ENCODE results near the gene MICALL2.

The MICALL2 gene

DNA sequence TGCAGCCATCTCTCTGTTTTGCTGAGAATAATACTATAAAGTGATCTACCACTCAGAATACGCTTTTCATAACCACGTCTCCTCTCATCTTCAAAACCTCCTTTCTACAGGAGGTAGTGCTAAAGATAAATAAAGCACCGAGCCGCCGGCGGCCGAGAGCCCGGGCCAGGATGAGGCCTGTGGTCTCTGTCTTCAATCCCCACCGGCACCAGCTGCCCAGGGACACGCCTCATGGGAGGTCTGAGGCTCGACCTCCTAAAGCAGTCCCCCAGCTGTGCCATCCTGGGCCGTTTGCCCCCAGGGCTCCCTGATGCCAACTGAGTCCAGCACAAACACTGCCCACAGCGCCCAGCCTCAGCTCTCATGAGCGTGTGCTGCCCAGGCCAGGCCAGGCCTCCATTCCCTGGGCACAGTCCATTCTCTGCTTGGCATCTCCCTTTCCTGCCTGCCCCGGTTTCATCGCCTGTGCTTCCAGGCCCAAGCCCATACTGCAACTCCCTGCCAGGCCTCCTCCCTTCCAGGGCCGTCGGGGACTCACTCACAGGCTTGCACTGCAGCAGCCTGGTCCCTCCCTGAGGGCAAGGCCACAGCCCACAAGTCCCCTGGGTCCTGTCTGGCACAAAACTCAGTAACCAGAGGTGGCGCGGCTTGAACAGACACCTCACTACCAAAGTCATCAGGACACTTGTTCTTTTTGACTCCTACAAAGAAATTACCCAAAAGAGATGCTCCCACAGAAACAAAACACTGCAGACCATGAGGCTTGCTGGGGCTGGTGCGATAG lies 42.4 kb upstream of the MICALL2 start:
- no peak for DNase-seq (ENCODE audit: extremely low read depth, low read depth)
- no peak overlapping the region for H3K4me3 ChIP-seq (replicated peaks; ENCODE audit: low read depth, low read length)
- TF ChIP-seq, protein P1, sequence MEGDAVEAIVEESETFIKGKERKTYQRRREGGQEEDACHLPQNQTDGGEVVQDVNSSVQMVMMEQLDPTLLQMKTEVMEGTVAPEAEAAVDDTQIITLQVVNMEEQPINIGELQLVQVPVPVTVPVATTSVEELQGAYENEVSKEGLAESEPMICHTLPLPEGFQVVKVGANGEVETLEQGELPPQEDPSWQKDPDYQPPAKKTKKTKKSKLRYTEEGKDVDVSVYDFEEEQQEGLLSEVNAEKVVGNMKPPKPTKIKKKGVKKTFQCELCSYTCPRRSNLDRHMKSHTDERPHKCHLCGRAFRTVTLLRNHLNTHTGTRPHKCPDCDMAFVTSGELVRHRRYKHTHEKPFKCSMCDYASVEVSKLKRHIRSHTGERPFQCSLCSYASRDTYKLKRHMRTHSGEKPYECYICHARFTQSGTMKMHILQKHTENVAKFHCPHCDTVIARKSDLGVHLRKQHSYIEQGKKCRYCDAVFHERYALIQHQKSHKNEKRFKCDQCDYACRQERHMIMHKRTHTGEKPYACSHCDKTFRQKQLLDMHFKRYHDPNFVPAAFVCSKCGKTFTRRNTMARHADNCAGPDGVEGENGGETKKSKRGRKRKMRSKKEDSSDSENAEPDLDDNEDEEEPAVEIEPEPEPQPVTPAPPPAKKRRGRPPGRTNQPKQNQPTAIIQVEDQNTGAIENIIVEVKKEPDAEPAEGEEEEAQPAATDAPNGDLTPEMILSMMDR (IDR thresholded peaks at IDR 0.05; ENCODE audit: low read depth, low read length, missing control alignments) = no peak

DNA sequence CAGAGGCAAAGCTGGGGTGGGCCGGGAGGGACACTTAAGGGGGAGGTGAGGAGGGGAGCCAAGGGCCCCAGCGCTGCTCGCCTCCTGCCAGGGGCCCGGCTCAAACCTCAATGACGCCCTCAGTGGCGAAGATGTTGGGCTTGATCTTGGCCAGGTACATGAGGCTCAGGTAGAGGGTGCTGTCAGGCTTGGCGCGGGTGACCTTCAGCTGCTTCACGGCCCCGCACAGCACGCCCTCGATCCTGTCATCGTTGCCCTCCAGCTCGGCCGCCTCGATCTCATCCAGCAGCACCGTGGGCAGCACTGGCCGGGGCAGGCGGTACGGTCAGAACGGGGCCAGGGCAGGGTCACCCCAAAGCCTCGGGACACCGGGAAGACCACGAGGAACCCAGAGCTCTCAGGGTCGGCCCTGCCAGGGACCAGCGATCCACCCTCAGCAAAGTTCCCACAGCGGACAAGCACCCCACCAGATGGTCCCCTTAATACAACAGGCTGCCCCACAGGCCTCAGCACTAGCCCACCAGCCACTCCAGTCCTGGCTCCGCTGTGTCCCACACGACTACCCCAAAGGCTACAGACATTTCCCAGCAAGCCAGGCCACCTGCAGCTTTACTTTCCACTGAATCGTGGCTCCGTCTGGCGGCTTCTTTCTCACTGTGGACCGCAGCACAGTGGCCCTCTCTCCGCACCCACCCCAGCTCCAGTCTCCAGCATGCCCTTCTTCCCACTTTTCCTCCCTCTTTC lies 41.0 kb upstream of the MICALL2 start:
- no peak for DNase-seq (ENCODE audit: extremely low read depth, low read depth)
- no peak overlapping the region for H3K4me3 ChIP-seq (replicated peaks; ENCODE audit: low read depth, low read length)
- TF ChIP-seq, protein P1 (IDR thresholded peaks at IDR 0.05; ENCODE audit: low read depth, low read length, missing control alignments) = no peak

DNA sequence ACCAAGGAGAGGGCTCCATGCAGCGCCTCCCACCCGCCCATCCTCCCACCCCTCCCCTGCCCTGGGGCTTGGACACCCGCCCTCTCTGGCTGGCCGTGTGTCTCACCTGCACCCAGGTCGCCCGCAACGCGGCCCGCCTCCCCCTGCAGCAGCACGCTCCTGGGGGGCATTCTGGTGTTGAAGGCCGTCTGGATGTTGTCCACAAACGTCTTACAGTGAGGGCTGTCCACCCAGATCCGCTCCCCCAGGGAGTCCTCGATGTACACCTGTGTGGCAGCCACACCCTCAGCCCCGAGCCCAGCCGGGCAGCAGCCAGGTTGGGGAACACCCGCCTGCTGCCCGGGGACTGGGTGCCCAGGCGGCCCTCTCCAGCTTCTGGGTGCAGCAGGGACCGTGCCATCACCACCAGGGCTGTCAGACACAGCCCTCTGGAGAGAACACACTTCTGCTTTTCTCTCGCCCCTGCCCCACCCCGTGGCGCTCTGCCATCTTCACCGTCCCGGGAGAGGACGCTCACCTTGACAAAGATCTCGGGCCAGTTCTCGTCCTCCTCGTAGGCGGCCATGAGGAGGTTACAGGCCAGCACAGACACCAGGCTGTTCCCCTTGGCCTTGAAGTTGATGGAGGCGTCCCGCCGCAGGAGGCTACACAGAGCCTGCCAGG lies 40.2 kb upstream of the MICALL2 start:
- no peak for DNase-seq (ENCODE audit: extremely low read depth, low read depth)
- TF ChIP-seq, protein P1 (IDR thresholded peaks at IDR 0.05; ENCODE audit: low read depth, low read length, missing control alignments) = no peak
- no peak overlapping the region for H3K4me3 ChIP-seq (replicated peaks; ENCODE audit: low read depth, low read length)

DNA sequence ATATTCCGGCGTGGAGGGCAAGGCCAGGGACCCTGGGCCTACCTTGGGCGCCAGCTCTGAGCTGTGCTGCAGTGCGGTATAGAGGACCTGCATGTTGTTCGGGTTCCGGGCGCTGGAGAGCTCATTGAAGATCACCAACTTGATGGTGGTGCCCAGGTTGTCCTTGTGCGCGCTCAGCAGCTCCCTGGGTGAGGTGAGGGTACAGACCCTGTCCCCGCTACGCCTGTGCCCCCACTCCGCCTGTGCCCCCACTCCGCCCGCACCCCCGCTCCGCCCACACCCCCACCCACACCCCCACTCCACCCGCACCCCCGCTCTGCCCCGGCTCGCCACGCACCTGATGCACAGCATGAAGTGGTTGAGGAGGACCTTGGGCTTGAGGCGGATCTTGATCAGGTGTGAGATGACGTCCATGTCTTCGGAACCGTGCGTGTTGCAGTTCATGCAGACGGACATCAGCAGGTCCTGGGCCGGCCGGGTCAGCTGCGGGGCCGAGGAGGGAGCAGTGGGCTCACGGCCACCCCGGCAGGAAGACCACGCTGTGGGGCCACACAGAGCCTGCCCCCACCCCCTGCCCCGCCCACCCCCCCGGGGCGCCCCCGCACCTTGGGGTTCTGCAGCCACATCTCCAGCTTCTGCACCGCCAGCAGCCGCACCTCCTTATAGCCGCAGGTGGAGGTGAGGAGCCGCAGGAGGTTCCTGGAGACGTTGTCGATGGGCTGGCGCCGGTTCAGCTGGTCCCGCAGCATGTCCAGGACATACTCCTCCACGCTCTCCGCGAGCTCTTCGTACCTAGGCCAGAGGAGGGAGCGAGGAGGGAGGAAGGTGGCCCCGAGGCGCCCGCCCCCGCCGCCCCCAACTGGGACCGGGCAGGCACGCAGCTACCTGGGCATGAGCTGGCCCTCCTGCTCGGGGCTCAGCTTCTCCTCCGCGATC lies 39.4 kb upstream of the MICALL2 start:
- no peak overlapping the region for H3K4me3 ChIP-seq (replicated peaks; ENCODE audit: low read depth, low read length)
- TF ChIP-seq, protein P1 (IDR thresholded peaks at IDR 0.05; ENCODE audit: low read depth, low read length, missing control alignments) = no peak
- no peak for DNase-seq (ENCODE audit: extremely low read depth, low read depth)

DNA sequence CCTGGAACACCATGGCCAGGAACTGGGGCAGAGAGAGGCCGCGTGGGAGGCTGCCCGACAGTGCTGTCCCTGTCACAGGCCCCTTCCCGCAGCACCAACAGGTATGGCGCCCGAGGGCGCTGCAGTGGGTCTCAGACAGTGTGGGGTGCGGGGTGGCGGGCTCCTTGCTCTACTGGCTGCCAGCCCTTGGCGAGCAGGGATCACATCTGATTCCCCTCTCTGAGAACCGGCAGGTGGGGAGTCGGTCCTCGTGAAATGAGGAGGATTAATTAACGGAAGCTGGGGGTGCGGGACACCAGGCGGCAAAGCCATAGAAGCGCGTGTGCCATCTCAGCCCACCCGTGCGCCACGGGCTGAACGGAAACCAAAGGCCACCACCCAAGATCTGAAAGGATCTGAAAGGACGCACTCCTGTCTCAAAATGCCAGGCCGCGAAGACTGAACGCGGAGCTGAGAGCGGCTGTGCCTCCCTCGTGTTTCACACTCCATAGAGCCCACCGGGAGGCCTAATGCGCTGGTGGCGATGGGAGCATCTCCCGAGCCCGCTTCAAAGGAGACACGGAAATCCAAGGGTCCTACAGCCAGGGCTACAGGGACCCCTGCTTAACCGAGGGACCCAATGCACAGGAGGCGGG lies 38.1 kb upstream of the MICALL2 start:
- DNase-seq (ENCODE audit: extremely low read depth, low read depth) = no peak
- TF ChIP-seq, protein P1 (IDR thresholded peaks at IDR 0.05; ENCODE audit: low read depth, low read length, missing control alignments) = no peak

More for the DNA sequence above, 38.1 kb upstream of the MICALL2 start:
- no peak overlapping the region for H3K4me3 ChIP-seq (replicated peaks; ENCODE audit: low read depth, low read length)
